WTC11 (cell line): ENCODE data around the gene MSI2. TPM values are rescaled to one million over a fixed set of nuclear protein-coding genes. Genes with fewer than 3 reads are reported as not detected.

Experiments
- ATAC-seq: fragments of 200-7000 bp; cut with Tn5 transposase; 2 replicates; pipeline ENCODE4 v1.10.0; 2021; ENCODE audit warnings: mild to moderate bottlenecking, moderate library complexity
- CTCF ChIA-PET: fragments of 300-600 bp; sonication (Branson Sonifier 250); formaldehyde crosslinking; loops from one replicate; lab custom pipeline; 2021; ENCODE audit warnings: antibody characterized with exemption; lab: Charles Lee
- POLR2A ChIA-PET: fragments of 350-600 bp; sonication (Branson Sonifier 250); formaldehyde crosslinking; loops from one replicate; lab custom pipeline; 2021; ENCODE audit warnings: antibody characterized with exemption; lab: Charles Lee
- DNase-seq: peaks from one replicate; pipeline ENCODE4 v3.0.0; 2021; ENCODE audit warnings: low spot score
- H3K27ac Mint-ChIP-seq: 2 replicates; pipeline ENCODE4 v1.8.0; 2021; ENCODE audit warnings: mixed read lengths
- H3K27me3 Mint-ChIP-seq: 2 replicates; pipeline ENCODE4 v1.8.0; 2021; ENCODE audit warnings: low read depth, mild to moderate bottlenecking, moderate library complexity, mixed read lengths
- H3K36me3 Mint-ChIP-seq: 2 replicates; pipeline ENCODE4 v1.8.0; 2021; ENCODE audit warnings: mixed read lengths
- H3K4me1 Mint-ChIP-seq: 2 replicates; pipeline ENCODE4 v1.8.0; 2022; ENCODE audit warnings: mixed read lengths
- H3K4me3 Mint-ChIP-seq: 2 replicates; pipeline ENCODE4 v1.8.0; 2021; ENCODE audit warnings: mild to moderate bottlenecking, moderate library complexity, mixed read lengths
- H3K9me3 Mint-ChIP-seq: 2 replicates; pipeline ENCODE4 v1.8.0; 2021; ENCODE audit warnings: mixed read lengths
- ELF4 ChIP-seq: sonication (generic); formaldehyde crosslinking; IDR thresholded peaks from 2 replicates; pipeline ENCODE4 v1.8.1; 2022; ENCODE audit warnings: low read depth, mild to moderate bottlenecking, moderate library complexity, missing genetic modification reagents
- FOXJ3 ChIP-seq: sonication (generic); formaldehyde crosslinking; IDR thresholded peaks from 2 replicates; pipeline ENCODE4 v1.9.0; 2021; ENCODE audit warnings: missing genetic modification reagents, mild to moderate bottlenecking, borderline replicate concordance
- NFE2L1 ChIP-seq: sonication (generic); formaldehyde crosslinking; IDR thresholded peaks from 2 replicates; pipeline ENCODE4 v1.8.1; 2023; ENCODE audit warnings: missing genetic modification reagents
- NR1H2 ChIP-seq: sonication (generic); formaldehyde crosslinking; IDR thresholded peaks from 2 replicates; pipeline ENCODE4 v1.9.0; 2021; ENCODE audit warnings: mild to moderate bottlenecking, moderate library complexity, missing genetic modification reagents
- RORB ChIP-seq: fragments of 250-450 bp; sonication (Bioruptor Pico); IDR thresholded peaks from 2 replicates; pipeline ENCODE4 v1.9.0; 2021; ENCODE audit warnings: mild to moderate bottlenecking
- SOX15 ChIP-seq: fragments of 250-450 bp; sonication (Bioruptor Pico); IDR thresholded peaks from 2 replicates; pipeline ENCODE4 v1.9.0; 2021; ENCODE audit warnings: mild to moderate bottlenecking
- SP1 ChIP-seq: sonication (generic); formaldehyde crosslinking; conservative IDR thresholded peaks from 2 replicates; pipeline ENCODE4 v1.8.1; 2022; ENCODE audit warnings: missing genetic modification reagents
- total RNA-seq: library from RNA; stranded (reverse); gene quantifications from 3 replicates; pipeline ENCODE4 v1.2.3, GENCODE V29; 2021
- TF ChIP-seq, protein P1 (sequence below): sonication (generic); formaldehyde crosslinking; IDR thresholded peaks from 2 replicates; pipeline ENCODE4 v1.8.0; 2023; ENCODE audit warnings: missing genetic modification reagents, mild to moderate bottlenecking, borderline replicate concordance
- TF ChIP-seq, protein P2 (sequence below): sonication (generic); formaldehyde crosslinking; IDR thresholded peaks from 2 replicates; pipeline ENCODE4 v1.8.0; 2022; ENCODE audit warnings: missing genetic modification reagents
- TF ChIP-seq, protein P3 (sequence below): sonication (generic); formaldehyde crosslinking; conservative IDR thresholded peaks from 2 replicates; pipeline ENCODE4 v1.8.1; 2022; ENCODE audit warnings: mild to moderate bottlenecking, missing genetic modification reagents
- TF ChIP-seq, protein P4 (sequence below): sonication (generic); formaldehyde crosslinking; IDR thresholded peaks from 2 replicates; pipeline ENCODE4 v1.8.0; 2023; ENCODE audit warnings: mild to moderate bottlenecking, missing genetic modification reagents
- TF ChIP-seq, protein P5 (sequence below): fragments of 250-450 bp; sonication (Bioruptor Pico); IDR thresholded peaks from 2 replicates; pipeline ENCODE4 v1.8.0; 2021; ENCODE audit warnings: mild to moderate bottlenecking

The MSI2 gene
- total RNA-seq, 1 experiment from 2014 or later = 82.1 TPM

DNA sequence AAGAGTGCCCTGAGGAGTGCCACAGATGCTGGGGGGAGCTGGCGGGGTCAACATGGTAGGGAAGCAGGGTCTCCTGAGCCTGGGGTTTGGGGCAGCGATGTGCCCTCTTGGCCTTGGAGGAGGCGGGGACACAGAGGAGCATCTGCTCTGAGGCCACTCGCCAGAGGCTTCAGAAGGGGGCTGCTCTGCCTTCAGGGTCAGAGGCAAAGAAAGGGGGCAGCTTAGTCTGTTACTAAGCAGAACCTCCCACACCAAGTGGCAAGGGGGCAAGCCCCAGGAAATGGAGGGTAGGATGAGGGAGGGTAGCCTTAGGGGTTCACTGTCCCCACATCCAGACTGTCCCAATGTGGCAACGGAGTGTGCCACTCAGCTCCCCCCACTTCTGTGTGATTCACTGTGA is 470.5 kb downstream of the MSI2 start:
- TF ChIP-seq FOXJ3 (CRISPR knock-in tag) = no peak
- TF ChIP-seq, protein P1, sequence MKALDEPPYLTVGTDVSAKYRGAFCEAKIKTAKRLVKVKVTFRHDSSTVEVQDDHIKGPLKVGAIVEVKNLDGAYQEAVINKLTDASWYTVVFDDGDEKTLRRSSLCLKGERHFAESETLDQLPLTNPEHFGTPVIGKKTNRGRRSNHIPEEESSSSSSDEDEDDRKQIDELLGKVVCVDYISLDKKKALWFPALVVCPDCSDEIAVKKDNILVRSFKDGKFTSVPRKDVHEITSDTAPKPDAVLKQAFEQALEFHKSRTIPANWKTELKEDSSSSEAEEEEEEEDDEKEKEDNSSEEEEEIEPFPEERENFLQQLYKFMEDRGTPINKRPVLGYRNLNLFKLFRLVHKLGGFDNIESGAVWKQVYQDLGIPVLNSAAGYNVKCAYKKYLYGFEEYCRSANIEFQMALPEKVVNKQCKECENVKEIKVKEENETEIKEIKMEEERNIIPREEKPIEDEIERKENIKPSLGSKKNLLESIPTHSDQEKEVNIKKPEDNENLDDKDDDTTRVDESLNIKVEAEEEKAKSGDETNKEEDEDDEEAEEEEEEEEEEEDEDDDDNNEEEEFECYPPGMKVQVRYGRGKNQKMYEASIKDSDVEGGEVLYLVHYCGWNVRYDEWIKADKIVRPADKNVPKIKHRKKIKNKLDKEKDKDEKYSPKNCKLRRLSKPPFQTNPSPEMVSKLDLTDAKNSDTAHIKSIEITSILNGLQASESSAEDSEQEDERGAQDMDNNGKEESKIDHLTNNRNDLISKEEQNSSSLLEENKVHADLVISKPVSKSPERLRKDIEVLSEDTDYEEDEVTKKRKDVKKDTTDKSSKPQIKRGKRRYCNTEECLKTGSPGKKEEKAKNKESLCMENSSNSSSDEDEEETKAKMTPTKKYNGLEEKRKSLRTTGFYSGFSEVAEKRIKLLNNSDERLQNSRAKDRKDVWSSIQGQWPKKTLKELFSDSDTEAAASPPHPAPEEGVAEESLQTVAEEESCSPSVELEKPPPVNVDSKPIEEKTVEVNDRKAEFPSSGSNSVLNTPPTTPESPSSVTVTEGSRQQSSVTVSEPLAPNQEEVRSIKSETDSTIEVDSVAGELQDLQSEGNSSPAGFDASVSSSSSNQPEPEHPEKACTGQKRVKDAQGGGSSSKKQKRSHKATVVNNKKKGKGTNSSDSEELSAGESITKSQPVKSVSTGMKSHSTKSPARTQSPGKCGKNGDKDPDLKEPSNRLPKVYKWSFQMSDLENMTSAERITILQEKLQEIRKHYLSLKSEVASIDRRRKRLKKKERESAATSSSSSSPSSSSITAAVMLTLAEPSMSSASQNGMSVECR (CRISPR knock-in tag) = no peak
- no peaks in the 10 kb centered on the region for H3K9me3 Mint-ChIP-seq
- no peaks in the 10 kb centered on the region for H3K36me3 Mint-ChIP-seq
- no peak overlapping the region for H3K27ac Mint-ChIP-seq
- ATAC-seq = no peak; the same call in 1 of the 2 replicates
- no peaks in the 10 kb centered on the region for H3K4me1 Mint-ChIP-seq
- H3K4me3 Mint-ChIP-seq = no peak overlapping the region
- ChIA-PET POLR2A (no interaction called here), CTCF (interaction anchor here (0.5 to 2.6 kb wide), 8 partner anchors 13 to 596 kb away, joined by 3 to 17 read pairs (median 4); no protein-coding TSS in a partner anchor)
- no peak for DNase-seq
- peaks cover 2% of the 10 kb centered on the region for H3K27me3 Mint-ChIP-seq

DNA sequence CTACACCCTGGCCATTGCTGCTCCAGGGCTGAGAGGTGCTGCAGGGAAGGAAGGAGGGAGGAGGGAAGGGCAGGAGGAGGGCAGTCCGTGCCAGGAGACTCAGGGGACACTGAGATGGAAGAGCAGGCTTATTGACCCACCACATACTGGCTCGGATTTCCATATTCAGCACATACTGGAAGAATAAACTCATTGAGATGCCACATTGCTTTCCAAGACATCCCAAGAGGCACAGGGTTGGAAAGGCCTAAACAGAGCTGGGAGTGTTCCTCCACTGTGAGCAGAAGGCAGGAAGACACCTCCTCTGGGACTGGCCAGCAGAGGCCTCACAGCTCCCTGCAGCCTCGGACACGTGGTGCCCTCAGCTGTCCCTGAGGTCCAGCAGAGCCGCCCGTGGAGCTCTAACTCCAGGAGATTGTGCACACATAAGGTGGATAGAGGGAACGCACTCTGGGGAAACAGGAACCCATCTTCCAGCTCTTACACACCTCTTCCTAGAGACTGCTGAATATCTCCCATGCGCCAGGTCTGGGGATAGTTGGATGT is 471.4 kb downstream of the MSI2 start:
- Mint-ChIP-seq H3K4me3 (no peak overlapping the region), H3K27me3 (no peaks in the 10 kb centered on the region; the same call in 1 of the 2 replicates), H3K4me1 (no peaks in the 10 kb centered on the region), H3K9me3 (no peaks in the 10 kb centered on the region), H3K36me3 (no peaks in the 10 kb centered on the region), H3K27ac (no peak overlapping the region)
- ChIA-PET POLR2A (no interaction called here), CTCF (interaction anchor here (1.1 to 2.6 kb wide), 5 partner anchors 12 to 106 kb away, joined by 3 to 17 read pairs (median 6); no protein-coding TSS in a partner anchor)
- DNase-seq (no peak), ATAC-seq (no peak)
- no peak for TF ChIP-seq NR1H2 (CRISPR knock-in tag)
- TF ChIP-seq ELF4 (CRISPR knock-in tag) = no peak
- TF ChIP-seq, protein P2, sequence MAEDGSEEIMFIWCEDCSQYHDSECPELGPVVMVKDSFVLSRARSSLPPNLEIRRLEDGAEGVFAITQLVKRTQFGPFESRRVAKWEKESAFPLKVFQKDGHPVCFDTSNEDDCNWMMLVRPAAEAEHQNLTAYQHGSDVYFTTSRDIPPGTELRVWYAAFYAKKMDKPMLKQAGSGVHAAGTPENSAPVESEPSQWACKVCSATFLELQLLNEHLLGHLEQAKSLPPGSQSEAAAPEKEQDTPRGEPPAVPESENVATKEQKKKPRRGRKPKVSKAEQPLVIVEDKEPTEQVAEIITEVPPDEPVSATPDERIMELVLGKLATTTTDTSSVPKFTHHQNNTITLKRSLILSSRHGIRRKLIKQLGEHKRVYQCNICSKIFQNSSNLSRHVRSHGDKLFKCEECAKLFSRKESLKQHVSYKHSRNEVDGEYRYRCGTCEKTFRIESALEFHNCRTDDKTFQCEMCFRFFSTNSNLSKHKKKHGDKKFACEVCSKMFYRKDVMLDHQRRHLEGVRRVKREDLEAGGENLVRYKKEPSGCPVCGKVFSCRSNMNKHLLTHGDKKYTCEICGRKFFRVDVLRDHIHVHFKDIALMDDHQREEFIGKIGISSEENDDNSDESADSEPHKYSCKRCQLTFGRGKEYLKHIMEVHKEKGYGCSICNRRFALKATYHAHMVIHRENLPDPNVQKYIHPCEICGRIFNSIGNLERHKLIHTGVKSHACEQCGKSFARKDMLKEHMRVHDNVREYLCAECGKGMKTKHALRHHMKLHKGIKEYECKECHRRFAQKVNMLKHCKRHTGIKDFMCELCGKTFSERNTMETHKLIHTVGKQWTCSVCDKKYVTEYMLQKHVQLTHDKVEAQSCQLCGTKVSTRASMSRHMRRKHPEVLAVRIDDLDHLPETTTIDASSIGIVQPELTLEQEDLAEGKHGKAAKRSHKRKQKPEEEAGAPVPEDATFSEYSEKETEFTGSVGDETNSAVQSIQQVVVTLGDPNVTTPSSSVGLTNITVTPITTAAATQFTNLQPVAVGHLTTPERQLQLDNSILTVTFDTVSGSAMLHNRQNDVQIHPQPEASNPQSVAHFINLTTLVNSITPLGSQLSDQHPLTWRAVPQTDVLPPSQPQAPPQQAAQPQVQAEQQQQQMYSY (CRISPR knock-in tag) = no peak
- TF ChIP-seq, protein P3, sequence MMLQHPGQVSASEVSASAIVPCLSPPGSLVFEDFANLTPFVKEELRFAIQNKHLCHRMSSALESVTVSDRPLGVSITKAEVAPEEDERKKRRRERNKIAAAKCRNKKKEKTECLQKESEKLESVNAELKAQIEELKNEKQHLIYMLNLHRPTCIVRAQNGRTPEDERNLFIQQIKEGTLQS (CRISPR knock-in tag) = no peak

DNA sequence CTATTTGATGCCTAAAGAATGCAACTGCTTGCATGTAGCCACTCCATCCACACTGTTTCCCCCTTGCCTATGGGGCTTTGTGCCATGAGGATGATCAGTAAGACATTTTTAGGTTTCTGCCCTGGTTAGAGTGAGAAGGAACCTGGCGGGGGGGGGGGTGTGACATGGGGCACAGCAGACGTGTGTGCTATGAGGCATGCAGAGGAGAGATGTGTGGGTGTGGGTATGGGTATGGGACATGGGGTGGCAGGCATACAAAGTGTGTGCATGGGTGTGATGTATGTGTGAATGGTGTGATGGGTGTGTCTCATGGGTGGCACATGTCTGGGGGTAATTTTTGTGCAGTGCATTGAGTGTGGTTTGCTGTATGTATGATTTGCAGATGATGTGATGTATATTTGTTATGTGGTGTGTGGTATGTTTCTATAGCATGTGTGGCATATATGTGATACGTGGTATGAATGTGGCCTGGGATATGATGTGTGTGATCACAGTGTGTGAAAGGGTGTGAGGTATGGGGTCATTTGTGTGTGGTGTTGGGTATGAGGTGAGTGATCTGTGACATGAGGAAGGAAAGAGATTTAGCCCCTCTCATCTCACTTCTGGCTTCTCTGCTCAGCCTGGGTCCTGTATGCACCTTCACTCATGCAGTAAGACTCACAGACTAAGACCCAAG is 473.8 kb downstream of the MSI2 start:
- CTCF ChIA-PET = no interaction called here
- Mint-ChIP-seq H3K4me3 (no peak overlapping the region), H3K27ac (no peak overlapping the region)

More for the DNA sequence above, 473.8 kb downstream of the MSI2 start:
- no peaks in the 10 kb centered on the region; the same call in 1 of the 2 replicates for H3K27me3 Mint-ChIP-seq
- no peaks in the 10 kb centered on the region for H3K4me1 Mint-ChIP-seq
- H3K9me3 Mint-ChIP-seq = no peaks in the 10 kb centered on the region
- no peak for DNase-seq
- TF ChIP-seq, protein P4, sequence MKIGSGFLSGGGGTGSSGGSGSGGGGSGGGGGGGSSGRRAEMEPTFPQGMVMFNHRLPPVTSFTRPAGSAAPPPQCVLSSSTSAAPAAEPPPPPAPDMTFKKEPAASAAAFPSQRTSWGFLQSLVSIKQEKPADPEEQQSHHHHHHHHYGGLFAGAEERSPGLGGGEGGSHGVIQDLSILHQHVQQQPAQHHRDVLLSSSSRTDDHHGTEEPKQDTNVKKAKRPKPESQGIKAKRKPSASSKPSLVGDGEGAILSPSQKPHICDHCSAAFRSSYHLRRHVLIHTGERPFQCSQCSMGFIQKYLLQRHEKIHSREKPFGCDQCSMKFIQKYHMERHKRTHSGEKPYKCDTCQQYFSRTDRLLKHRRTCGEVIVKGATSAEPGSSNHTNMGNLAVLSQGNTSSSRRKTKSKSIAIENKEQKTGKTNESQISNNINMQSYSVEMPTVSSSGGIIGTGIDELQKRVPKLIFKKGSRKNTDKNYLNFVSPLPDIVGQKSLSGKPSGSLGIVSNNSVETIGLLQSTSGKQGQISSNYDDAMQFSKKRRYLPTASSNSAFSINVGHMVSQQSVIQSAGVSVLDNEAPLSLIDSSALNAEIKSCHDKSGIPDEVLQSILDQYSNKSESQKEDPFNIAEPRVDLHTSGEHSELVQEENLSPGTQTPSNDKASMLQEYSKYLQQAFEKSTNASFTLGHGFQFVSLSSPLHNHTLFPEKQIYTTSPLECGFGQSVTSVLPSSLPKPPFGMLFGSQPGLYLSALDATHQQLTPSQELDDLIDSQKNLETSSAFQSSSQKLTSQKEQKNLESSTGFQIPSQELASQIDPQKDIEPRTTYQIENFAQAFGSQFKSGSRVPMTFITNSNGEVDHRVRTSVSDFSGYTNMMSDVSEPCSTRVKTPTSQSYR (CRISPR knock-in tag) = no peak
- TF ChIP-seq NFE2L1 = no peak
- TF ChIP-seq SP1 = no peak
- TF ChIP-seq SOX15 (CRISPR knock-in tag) = no peak
- TF ChIP-seq, protein P5, sequence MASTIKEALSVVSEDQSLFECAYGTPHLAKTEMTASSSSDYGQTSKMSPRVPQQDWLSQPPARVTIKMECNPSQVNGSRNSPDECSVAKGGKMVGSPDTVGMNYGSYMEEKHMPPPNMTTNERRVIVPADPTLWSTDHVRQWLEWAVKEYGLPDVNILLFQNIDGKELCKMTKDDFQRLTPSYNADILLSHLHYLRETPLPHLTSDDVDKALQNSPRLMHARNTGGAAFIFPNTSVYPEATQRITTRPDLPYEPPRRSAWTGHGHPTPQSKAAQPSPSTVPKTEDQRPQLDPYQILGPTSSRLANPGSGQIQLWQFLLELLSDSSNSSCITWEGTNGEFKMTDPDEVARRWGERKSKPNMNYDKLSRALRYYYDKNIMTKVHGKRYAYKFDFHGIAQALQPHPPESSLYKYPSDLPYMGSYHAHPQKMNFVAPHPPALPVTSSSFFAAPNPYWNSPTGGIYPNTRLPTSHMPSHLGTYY (CRISPR knock-in tag) = no peak
- TF ChIP-seq RORB = no peak
- no peaks in the 10 kb centered on the region for H3K36me3 Mint-ChIP-seq
- POLR2A ChIA-PET = no interaction called here
- no peak for ATAC-seq
